B cell (primary cell): ENCODE measurements around the gene DHRS1. TPM values are rescaled to one million over a fixed set of nuclear protein-coding genes. Genes with fewer than 3 reads are reported as not detected.

Experiments used
- ATAC-seq: fragments of 200-7000 bp; cut with Tn5 transposase; one replicate; pipeline ENCODE4 v1.10.0; 2021; ENCODE audit warnings: low read depth, mild to moderate bottlenecking, moderate number of reproducible peaks, moderate library complexity
- CTCF ChIA-PET: fragments of 350-600 bp; sonication (Branson Sonifier 250); formaldehyde crosslinking; loops from one replicate; lab custom pipeline; 2021; ENCODE audit warnings: antibody characterized with exemption, inconsistent platforms; lab: Charles Lee
- POLR2A ChIA-PET: fragments of 350-600 bp; sonication (Branson Sonifier 250); formaldehyde crosslinking; loops from one replicate; lab custom pipeline; 2021; ENCODE audit warnings: antibody characterized with exemption; lab: Charles Lee
- DNase-seq: peaks from one replicate; pipeline ENCODE4 v3.0.0; 2013
- H2AFZ ChIP-seq: 2 replicates; pipeline ENCODE4 v1.6.1; 2012; ENCODE audit warnings: mild to moderate bottlenecking, low read depth, low read length; ENCODE audit not compliant: insufficient read depth, poor library complexity, severe bottlenecking
- H3K27ac ChIP-seq, 2 donors: 1 replicate in 1 of 2; 2 replicates in 1 of 2; pipeline ENCODE4 v1.5.1; 2012 to 2013; ENCODE audit warnings: low read length in 2 of 2, mild to moderate bottlenecking in 2 of 2, moderate library complexity in 1 of 2
- H3K27me3 ChIP-seq, 4 experiments: fragments of 200-600 bp in 1 of 4; sonication (generic) in 1 of 4; replicated peaks in 1 of 4; 1 replicate in 2 of 4; 2 replicates in 2 of 4; pipeline versions ENCODE4 v1.6.1 to v1.7.0; 2013 to 2016; ENCODE audit warnings: low read length in 3 of 4, mild to moderate bottlenecking in 2 of 4, mixed read lengths in 1 of 4, moderate library complexity in 1 of 4; ENCODE audit not compliant: insufficient read depth in 4 of 4, control insufficient read depth in 3 of 4; ENCODE audit errors: control extremely low read depth in 1 of 4
- H3K36me3 ChIP-seq, 2 experiments: replicated peaks in 1 of 2; 1 replicate in 1 of 2; 2 replicates in 1 of 2; pipeline versions ENCODE4 v1.6.1 to v1.7.1; 2013; ENCODE audit warnings: low read length in 1 of 2; ENCODE audit not compliant: insufficient read depth in 2 of 2, control insufficient read depth in 1 of 2; ENCODE audit errors: control extremely low read depth in 1 of 2, extremely low read depth in 1 of 2
- H3K4me1 ChIP-seq, 2 donors: fragments of 200-600 bp in 1 of 2; sonication (generic) in 1 of 2; 1 replicate in 1 of 2; 2 replicates in 1 of 2; pipeline versions ENCODE4 v1.5.1 to v1.6.1; 2013 to 2017; ENCODE audit warnings: low read length in 2 of 2; ENCODE audit not compliant: control insufficient read depth in 2 of 2, insufficient read depth in 2 of 2
- H3K4me2 ChIP-seq: replicated peaks from 2 replicates; pipeline ENCODE3; 2012; ENCODE audit warnings: mild to moderate bottlenecking, low read depth, low read length; ENCODE audit not compliant: poor library complexity, severe bottlenecking
- H3K4me3 ChIP-seq, 5 experiments: fragments of 200-600 bp in 1 of 5; sonication (generic) in 1 of 5; 1 replicate in 3 of 5; 2 replicates in 2 of 5; pipeline versions ENCODE4 v1.5.1 to v1.7.0; 2011 to 2016; ENCODE audit warnings: low read length in 4 of 5, mild to moderate bottlenecking in 4 of 5, low read depth in 2 of 5, control low read depth in 1 of 5, moderate library complexity in 1 of 5; ENCODE audit not compliant: insufficient read depth in 1 of 5; ENCODE audit errors: control extremely low read depth in 1 of 5, extremely low read depth in 1 of 5
- H3K79me2 ChIP-seq: fragments of 200-600 bp; sonication (generic); one replicate; pipeline ENCODE4 v1.6.0; 2016; ENCODE audit warnings: low read length; ENCODE audit not compliant: control insufficient read depth, insufficient read depth
- H3K9ac ChIP-seq: fragments of 200-600 bp; sonication (generic); 2 replicates; pipeline ENCODE4 v1.6.1; 2017; ENCODE audit warnings: mild to moderate bottlenecking, low read length, moderate library complexity
- H3K9me3 ChIP-seq, 3 donors: one replicate each; pipeline versions ENCODE4 v1.6.1 to v1.7.1; 2013; ENCODE audit warnings: low read length in 2 of 3; ENCODE audit not compliant: control insufficient read depth in 2 of 3, insufficient read depth in 1 of 3; ENCODE audit errors: control extremely low read depth in 1 of 3
- H4K20me1 ChIP-seq: 2 replicates; pipeline ENCODE4 v1.6.0; 2012; ENCODE audit warnings: mild to moderate bottlenecking, low read length; ENCODE audit not compliant: insufficient read depth, control insufficient read depth, poor library complexity, severe bottlenecking
- H3K27ac Mint-ChIP-seq: one replicate; pipeline ENCODE4 v1.8.0; 2021; ENCODE audit warnings: mixed read lengths
- H3K27me3 Mint-ChIP-seq: one replicate; pipeline ENCODE4 v1.8.0; 2021; ENCODE audit warnings: mixed read lengths
- H3K4me1 Mint-ChIP-seq: one replicate; pipeline ENCODE4 v1.8.0; 2021; ENCODE audit warnings: mixed read lengths
- H3K4me3 Mint-ChIP-seq: one replicate; pipeline ENCODE4 v1.8.0; 2021; ENCODE audit warnings: mixed read lengths
- H3K9me3 Mint-ChIP-seq: one replicate; pipeline ENCODE4 v1.8.0; 2022; ENCODE audit warnings: mixed read lengths; ENCODE audit not compliant: insufficient read depth
- CTCF ChIP-seq: fragments of 200-600 bp; IDR thresholded peaks from one replicate; pipeline ENCODE4 v1.8.0; 2022; ENCODE audit warnings: antibody characterized with exemption, mild to moderate bottlenecking
- EZH2 ChIP-seq: IDR thresholded peaks from 2 replicates; pipeline ENCODE4 v1.6.1; 2012; ENCODE audit warnings: borderline replicate concordance, low read depth, mild to moderate bottlenecking, moderate library complexity, low read length; ENCODE audit not compliant: insufficient read depth, poor library complexity, severe bottlenecking
- WGBS: methylation state at CpG from one replicate; pipeline ENCODE4 v1.1.5; 2013; ENCODE audit warnings: missing lambda C conversion rate; ENCODE audit not compliant: insufficient coverage; 5-methylcytosine and 5-hydroxymethylcytosine counted together
- intact Hi-C: fragments of 100-400 bp; cut with micrococcal nuclease; formaldehyde crosslinking; loops from one replicate; pipeline ENCODE4 v1.10.0; 2022
- polyA plus RNA-seq: library from polyadenylated mRNA; depleted of rRNA; stranded (reverse); fragments of >200 nt; gene quantifications from 2 replicates; pipeline ENCODE4 v1.2.3, GENCODE V29; 2012
- total RNA-seq, 2 donors: library from RNA; stranded (reverse); fragments of 120-200 nt in 1 of 2; gene quantifications; 1 replicate in 1 of 2; 2 replicates in 1 of 2; pipeline versions ENCODE4 v1.2.3 to v1.2.4, GENCODE V29; 2013 to 2022

DHRS1 gene
- total and polyA plus RNA-seq, 2 donors (not counting 1 experiment from before 2014, with no cell fraction given) = 42.7 to 76.9 TPM

DNA sequence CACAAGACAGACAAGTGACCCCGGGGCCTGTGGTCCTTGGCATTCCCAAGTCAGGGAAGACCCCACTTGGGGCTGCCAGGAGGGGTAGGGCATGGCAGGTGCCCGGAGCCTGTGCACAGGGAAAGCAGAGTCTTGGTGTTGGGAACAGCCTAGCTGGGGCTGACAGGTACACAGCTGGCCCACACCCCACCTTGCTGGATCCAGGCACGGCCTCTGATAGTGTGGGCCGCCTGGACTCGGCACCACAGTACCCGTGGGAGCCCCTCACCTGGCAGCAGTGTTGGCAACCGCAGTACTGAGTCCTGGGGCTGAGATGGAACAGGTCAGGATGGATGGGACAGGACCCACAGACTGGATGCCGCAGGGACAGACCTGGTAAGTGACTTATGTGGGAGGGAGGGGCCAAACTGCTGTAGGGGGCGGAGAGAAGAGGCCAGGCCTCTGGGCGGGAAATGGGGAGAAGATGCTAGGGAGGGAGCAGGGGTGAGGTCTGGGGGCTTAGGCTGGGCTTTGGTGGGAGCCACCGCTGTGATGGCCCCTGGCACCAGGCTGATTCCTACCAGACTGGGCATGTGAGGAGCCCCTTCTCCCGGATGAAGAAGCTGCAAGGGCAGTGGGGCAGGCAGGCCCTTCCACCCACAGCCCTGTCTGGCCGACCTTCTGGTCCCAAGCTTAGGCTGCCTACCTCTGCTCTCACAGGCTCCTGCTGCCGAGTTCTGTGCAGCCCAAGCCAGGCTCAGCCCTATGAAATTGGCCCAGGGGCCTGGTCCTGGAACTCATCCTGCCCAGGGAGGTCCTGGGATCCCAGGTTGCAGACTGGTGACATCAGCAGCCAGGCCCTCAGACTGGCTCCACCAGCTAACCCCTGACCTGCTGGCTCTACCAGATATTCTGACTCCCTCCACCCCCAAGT, 36.5 kb downstream of the DHRS1 start, which contains the start of gene TGM1:
TSS of gene TGM1 (minus strand) at position 357 of the 913 bp plus-strand sequence. CDS start 825 bp downstream, outside the sequence.
- H3K9me3 Mint-ChIP-seq = no peaks in the 10 kb centered on the region
- Histone ChIP-seq H3K36me3 (peaks cover 0 to 25% of the 10 kb centered on the region in 2 experiments), H3K79me2 (no peaks in the 10 kb centered on the region), H4K20me1 (no peaks in the 10 kb centered on the region), H3K9me3 (no peaks in the 10 kb centered on the region), H3K27me3 (no peaks in the 10 kb centered on the region), H3K27ac (no peak within 1 kb of the TSS), H3K4me3 (no peak within 1 kb of the TSS), H2AFZ (no peak within 1 kb of the TSS), H3K9ac (no peak within 1 kb of the TSS), H3K4me2 (no peak within 1 kb of the TSS), H3K4me1 (no peaks in the 10 kb centered on the region)
- intact Hi-C loops = no loop called here
- no peak for TF ChIP-seq CTCF
- no peak for TF ChIP-seq EZH2
- 94% methylated on average over 12 of the region's 14 CpGs for WGBS
- no peak for DNase-seq
- POLR2A ChIA-PET = no interaction called here
- no peaks in the 10 kb centered on the region for H3K4me1 Mint-ChIP-seq
- H3K27me3 Mint-ChIP-seq = no peaks in the 10 kb centered on the region
- H3K27ac Mint-ChIP-seq = no peak within 1 kb of the TSS
- ATAC-seq = no peak
- CTCF ChIA-PET = interaction anchor here (0.6 to 1.0 kb wide), 3 partner anchors 10 to 34 kb away, joined by 3 to 5 read pairs (median 3); no protein-coding TSS in a partner anchor
- H3K4me3 Mint-ChIP-seq = no peak within 1 kb of the TSS

DNA sequence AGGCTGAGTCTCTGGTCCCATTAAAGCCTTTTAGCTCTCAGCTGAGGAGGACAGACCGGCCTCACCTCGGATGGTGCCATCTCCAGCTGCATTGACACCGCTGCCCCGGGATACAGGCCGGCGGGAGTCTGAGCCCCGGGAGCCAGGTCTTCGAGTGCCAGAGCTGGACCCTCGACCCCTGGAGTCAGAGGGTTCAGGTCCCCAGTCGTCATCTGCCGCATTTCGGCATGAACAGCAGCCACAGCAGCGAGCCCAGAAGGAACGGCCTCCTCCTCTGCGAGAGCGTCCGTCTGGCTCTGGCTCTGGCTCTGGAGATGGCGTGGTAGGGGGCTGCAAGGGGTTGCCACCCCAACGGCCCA, 37.6 kb downstream of the DHRS1 start:
- Histone ChIP-seq H3K9me3 (no peaks in the 10 kb centered on the region), H3K27me3 (no peaks in the 10 kb centered on the region), H3K4me1 (no peaks in the 10 kb centered on the region), H3K4me3 (no peak overlapping the region), H3K79me2 (no peaks in the 10 kb centered on the region), H3K9ac (no peak overlapping the region), H3K27ac (no peak overlapping the region), H3K4me2 (no peak overlapping the region), H2AFZ (no peak overlapping the region), H3K36me3 (peaks cover 0 to 15% of the 10 kb centered on the region in 2 experiments), H4K20me1 (no peaks in the 10 kb centered on the region)
- DNase-seq = no peak
- ChIA-PET POLR2A (no interaction called here), CTCF (interaction anchor here (0.7 to 0.9 kb wide), 3 partner anchors 9 to 31 kb away, joined by 3 read pairs; partner anchors contain the start of gene RABGGTA)
- no peak for ATAC-seq
- Mint-ChIP-seq H3K9me3 (no peaks in the 10 kb centered on the region), H3K4me1 (no peaks in the 10 kb centered on the region), H3K27me3 (no peaks in the 10 kb centered on the region), H3K27ac (no peak overlapping the region), H3K4me3 (no peak overlapping the region)
- WGBS = 95% methylated on average over 16 of the region's 19 CpGs
- intact Hi-C loops = no loop called here
- no peak for TF ChIP-seq EZH2
- no peak for TF ChIP-seq CTCF
